GM21786 (cell line): ENCODE results near the gene KRTAP9-3.
"Not testable (repeated sequence)": the region's sequence is repeated elsewhere in the genome, so short reads cannot be mapped to it uniquely, and the experiment has no call there.

Experiments
- ATAC-seq: cut with Tn5 transposase; IDR thresholded peaks from one replicate; pipeline ENCODE4 v1.9.1; 2021; ENCODE audit not compliant: unreplicated experiment

KRTAP9-3 gene

DNA sequence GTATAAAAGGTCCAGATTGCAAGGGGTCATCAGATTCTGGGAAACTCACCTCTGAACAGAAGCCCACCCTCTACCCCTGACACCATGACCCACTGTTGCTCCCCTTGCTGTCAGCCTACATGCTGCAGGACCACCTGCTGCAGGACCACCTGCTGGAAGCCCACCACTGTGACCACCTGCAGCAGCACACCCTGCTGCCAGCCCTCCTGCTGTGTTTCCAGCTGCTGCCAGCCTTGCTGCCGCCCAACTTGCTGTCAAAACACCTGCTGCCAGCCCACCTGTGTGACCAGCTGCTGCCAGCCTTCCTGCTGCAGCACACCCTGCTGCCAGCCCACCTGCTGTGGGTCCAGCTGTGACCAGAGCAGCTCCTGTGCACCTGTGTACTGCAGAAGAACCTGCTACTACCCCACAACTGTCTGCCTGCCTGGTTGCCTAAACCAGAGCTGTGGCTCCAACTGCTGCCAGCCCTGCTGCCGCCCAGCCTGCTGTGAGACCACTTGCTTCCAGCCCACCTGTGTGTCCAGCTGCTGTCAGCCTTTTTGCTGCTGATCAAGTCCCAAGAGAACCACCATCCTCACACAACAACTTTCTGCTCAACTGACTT is 17.5 kb downstream of the KRTAP9-3 start, which contains the start of gene KRTAP9-4:
Gene KRTAP9-4, plus strand, starts transcription at position 51 of the 604 bp plus-strand sequence. Its CDS starts 34 bp downstream, at position 85.
- ATAC-seq = not testable (repeated sequence)

DNA sequence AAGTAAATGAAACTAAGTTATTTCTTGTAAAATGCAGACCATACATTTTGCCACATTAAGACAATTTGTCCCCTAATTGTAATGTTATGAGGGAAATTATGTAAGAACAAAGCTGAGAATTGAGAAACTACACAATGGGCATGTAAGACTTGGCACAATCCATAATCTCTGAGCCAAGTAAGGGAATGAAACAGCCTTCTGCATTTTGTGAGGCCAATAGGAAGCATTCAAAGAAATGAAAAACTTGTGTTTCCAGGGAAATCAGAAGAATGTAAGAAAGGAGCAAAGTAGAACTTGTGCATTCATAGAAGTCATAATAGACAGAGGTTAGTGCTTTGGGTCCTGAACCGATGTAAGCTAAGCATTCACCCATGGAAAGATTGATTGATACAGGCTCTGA is 19.0 kb downstream of the KRTAP9-3 start:
- ATAC-seq = no peak

DNA sequence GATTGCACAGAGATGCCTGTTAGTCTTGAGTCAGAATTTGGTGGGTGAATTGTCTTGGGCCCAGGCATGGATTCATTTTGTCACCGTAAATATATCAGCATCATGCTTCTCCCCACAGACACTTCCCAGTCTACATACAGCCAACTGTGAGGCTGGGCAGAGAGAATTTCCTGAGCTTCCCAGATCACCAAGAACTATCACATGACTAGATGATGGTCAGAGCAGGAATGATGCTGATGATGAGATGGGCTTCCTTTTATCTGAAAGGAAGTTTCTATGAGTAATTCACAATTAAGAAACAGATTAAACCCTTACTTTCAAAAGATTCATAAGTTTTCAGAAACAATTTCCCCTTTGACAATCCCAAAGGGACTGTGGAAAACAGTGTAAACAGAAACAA is 22.6 kb downstream of the KRTAP9-3 start:
- no peak for ATAC-seq

DNA sequence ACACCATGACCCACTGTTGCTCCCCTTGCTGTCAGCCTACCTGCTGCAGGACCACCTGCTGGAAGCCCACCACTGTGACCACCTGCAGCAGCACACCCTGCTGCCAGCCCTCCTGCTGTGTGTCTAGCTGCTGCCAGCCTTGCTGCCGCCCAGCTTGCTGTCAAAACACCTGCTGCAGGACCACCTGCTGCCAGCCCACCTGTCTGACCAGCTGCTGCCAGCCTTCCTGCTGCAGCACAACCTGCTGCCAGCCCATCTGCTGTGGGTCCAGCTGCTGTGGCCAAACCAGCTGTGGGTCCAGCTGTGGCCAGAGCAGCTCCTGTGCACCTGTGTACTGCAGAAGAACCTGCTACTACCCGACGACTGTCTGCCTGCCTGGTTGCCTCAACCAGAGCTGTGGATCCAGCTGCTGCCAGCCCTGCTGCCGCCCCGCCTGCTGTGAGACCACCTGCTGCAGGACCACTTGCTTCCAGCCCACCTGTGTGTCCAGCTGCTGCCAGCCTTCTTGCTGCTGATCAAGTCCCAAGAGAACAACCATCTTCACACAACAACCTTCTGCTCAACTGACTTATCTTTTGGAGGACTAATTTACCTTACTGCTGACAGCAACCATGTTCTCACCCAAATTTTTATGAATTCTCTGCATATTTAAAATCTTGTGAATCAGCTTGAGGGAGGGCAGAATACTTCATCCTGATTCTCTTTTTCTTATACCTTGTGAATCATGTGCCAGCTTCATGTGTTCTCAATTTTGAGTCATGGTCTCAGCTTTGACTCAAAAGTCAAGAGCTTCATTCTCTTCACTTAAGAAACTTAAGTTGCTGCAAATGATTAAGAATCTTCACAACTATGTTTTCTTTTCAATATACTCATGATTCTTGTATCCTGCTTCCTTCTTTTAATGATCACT is 23.4 kb downstream of the KRTAP9-3 start, which contains the start of gene KRTAP9-9:
Gene KRTAP9-9, plus strand, starts transcription at position 4 of the 910 bp plus-strand sequence.
- ATAC-seq = not testable (repeated sequence)

DNA sequence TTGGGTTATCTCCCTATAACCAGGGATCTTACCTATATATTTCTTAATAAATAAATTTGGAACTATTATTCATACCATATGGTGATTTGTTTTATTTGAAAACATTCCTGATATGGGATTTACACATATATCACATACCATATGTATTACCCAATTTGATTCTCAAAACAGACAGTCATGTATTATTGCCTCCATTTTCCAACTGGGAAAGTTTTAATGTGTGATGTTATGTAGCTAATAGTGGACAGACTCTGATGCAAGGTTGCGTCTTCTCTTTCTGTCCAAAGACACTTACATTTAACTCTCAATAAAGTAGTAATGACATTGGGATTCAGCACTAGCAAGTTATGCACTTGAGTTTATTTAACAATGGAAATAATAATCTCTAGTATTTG is 24.0 kb downstream of the KRTAP9-3 start:
- no peak for ATAC-seq

DNA sequence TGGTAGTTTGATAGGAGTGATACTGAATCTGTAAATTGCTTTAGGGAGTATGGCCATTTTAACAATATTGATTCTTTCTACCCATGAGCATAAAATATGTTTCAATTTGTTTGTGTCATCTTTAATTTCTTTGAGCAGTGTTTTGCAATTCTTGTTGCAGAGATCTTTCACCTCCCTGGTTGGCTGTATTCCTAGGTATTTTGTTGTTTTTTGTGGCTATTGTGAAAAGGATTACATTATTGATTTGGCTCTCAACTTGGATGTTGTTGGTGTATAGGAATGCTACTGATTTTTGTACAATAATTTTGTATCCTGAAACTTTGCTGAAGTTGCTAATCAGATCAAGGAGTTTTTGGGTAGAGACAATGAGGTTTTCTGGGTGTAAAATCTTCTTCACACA is 26.2 kb downstream of the KRTAP9-3 start:
- no peak for ATAC-seq

DNA sequence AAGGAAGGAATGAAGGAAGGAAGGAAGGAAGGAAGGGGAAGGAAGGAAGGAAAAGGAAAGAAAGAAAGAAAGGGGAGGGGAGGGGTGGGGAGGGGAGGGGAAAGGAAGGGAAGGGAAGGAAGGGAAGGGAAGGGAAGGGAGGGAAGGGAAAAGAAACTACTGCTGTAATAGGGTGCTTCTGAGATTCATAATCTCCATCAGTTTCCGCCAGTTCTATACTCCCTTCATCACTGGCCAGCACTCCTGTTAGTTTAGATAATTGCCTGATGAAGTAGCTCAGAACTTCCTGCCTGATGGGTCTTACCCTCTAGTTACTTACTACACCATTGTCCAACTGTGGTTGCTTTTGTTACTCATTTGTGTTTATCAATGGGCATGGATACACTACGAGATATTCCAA is 31.0 kb downstream of the KRTAP9-3 start:
- no peak for ATAC-seq

DNA sequence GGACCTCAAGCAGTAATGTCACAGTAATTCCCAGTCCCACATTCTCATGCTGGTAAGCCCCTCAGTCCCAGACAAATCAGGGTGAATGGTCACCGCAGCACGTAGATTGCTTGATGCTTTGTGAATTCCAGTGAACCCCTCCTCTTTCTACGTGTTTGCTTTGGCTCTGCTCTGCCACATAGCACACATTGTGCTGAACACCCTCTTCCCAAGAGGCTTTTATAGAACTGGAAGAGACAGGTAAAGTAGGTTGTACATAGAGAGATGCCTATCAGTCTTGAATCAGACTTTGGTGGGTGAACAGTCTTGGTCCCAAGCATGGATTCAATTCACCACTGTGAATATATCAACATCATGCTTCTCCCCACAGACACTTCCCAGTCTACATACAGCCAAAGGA is 32.4 kb downstream of the KRTAP9-3 start:
- ATAC-seq = no peak

DNA sequence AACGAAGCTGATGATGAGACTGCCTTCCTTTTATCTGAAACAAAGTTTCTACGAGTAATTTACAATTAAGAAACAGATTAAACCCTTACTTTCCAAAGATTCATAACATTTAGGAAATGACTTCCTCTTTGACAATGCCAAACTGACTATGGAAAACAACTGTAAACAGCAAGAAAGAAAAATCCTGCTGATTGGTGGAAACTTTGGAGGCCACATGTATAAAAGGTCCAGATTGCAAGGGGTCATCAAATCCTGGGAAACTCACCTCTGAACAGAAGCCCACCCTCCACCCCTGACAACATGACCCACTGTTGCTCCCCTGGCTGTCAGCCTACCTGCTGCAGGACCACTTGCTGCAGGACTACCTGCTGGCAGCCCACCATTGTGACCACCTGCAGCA is 32.8 kb downstream of the KRTAP9-3 start, which contains the start of gene KRTAP9-6:
Gene KRTAP9-6, plus strand, starts transcription at position 301 of the 400 bp plus-strand sequence. Its CDS starts 0 bp downstream, at position 301.
- no peak for ATAC-seq

DNA sequence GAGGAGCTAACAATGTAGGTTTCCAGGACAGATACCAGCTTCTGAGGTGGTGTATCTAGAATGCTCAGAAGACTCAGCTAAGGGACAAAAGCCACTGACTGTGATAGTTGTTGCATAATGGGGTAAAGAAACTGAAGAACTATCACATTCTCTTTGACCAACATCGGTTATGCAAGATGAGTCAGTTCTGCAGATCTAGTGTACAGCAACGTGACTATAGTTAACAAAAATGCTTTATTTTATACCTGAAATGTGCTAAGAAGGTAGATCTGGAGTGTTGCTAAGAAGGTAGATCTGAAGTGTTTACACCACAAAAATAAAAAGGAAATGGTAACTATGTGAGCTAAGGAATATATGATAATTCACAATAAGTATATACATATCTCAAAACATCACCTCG is 35.5 kb downstream of the KRTAP9-3 start:
- no peak for ATAC-seq

DNA sequence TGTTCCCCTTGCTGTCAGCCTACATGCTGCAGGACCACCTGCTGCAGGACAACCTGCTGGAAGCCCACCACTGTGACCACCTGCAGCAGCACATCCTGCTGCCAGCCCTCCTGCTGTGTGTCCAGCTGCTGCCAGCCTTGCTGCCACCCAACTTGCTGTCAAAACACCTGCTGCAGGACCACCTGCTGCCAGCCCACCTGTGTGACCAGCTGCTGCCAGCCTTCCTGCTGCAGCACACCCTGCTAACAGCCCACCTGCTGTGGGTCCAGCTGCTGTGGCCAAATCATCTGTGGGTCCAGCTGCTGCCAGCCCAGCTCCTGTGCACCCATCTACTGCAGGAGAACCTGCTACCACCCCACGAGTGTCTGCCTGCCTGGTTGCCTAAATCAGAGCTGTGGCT is 39.1 kb downstream of the KRTAP9-3 start:
- not testable (repeated sequence) for ATAC-seq

DNA sequence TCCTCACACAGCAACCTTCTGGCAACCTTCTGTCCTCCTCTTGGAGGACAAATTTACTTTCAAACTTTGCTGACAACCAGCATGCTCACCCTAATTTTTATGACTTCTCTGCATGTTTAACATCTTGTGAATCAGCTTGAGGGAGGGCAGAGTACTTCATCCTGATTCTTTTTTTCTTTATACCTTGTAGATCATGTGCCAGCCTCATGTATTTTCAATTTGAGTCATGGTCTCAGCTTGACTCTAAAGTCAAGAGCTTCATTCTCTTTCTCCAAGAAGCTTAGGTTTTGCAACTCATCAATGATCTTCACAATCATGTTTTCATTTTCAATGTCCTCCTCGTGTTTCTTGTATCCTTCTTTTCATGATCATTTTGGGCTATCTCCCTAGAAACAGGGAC is 39.6 kb downstream of the KRTAP9-3 start:
- no peak for ATAC-seq

DNA sequence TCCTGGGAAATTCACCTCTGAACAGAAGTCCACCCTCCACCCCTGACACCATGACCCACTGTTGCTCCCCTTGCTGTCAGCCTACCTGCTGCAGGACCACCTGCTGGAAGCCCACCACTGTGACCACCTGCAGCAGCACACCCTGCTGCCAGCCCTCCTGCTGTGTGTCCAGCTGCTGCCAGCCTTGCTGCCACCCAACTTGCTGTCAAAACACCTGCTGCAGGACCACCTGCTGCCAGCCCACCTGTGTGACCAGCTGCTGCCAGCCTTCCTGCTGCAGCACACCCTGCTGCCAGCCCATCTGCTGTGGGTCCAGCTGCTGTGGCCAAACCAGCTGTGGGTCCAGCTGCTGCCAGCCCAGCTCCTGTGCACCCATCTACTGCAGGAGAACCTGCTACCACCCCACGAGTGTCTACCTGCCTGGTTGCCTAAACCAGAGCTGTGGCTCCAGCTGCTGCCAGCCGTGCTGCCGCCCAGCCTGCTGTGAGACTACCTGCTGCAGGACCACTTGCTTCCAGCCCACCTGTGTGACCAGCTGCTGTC is 43.5 kb downstream of the KRTAP9-3 start, which contains the start of gene KRTAP9-7:
Gene KRTAP9-7, plus strand, starts transcription at position 51 of the 543 bp plus-strand sequence. Its CDS starts 0 bp downstream, at position 51.
- ATAC-seq = not testable (repeated sequence)

DNA sequence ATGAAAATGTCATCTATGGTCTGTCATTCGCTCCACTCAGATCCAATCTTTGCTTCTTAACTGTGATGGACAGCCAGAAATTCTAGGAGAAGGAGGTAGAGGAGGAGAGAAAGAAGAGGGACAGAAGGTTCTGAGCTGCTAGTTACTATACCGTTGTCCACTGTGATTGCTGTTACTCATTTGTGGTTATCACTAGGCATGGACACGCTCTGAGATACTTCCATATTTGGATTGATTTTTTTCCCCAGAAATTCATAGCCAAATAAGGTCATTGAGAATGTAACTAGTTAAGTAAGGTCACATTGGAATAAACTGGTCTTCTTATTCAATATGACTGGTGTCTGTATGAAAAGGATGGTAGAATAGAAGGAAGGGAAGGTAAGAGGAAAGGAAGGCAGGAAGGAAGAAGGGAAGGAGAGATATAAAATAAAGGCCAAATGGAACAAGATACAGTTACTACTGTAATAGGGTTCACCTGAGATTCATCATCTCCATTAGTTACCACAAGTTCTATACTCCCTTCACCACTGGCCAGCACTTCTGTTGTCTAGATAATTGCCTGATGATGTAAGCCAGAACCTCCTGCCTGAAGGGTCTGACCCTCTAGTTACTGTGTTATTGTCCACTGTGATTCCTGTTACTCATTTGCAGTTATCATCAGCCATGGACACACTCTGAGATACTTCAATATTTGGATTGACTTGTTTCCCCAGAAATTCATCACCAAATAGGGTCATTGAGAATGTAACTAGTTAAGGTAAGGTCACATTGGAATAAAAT is 46.1 kb downstream of the KRTAP9-3 start:
- no peak for ATAC-seq
